Hepatocyte (in vitro differentiated cells): ENCODE results near the gene KCNJ15.

ENCODE experiments used
- CTCF ChIP-seq: fragments of 200-600 bp; sonication (generic); IDR thresholded peaks from 2 replicates; pipeline ENCODE4 v1.5.1; 2016; ENCODE audit warnings: antibody characterized with exemption, mild to moderate bottlenecking; ENCODE audit not compliant: poor library complexity
- EZH2 ChIP-seq: fragments of 200-600 bp; sonication (generic); IDR thresholded peaks from 2 replicates; pipeline ENCODE4 v1.6.1; 2016; ENCODE audit warnings: antibody characterized with exemption, mild to moderate bottlenecking, borderline replicate concordance
- EZH2phosphoT487 ChIP-seq: fragments of 200-600 bp; sonication (generic); IDR thresholded peaks from one replicate; pipeline ENCODE4 v1.6.1; 2018; ENCODE audit warnings: antibody characterized with exemption, mild to moderate bottlenecking, low read depth, moderate library complexity; ENCODE audit not compliant: unreplicated experiment, severe bottlenecking

GRCh38 chr21:38350684-38351083 is 93.9 kb downstream of the KCNJ15 start:
- TF ChIP-seq EZH2 (no peak), EZH2phosphoT487 (no peak), CTCF (no peak)
